Vagina (tissue), 2 donors: ENCODE data around the gene PPFIA1.

Experiments
- POLR2AphosphoS5 ChIP-seq, 2 donors: sonication (generic); formaldehyde crosslinking; IDR thresholded peaks; one replicate each; pipeline ENCODE4 v1.9.0; 2017; ENCODE audit warnings: antibody characterized with exemption in 2 of 2, mild to moderate bottlenecking in 2 of 2, low read depth in 1 of 2; ENCODE audit not compliant: insufficient read depth in 1 of 2
- TF ChIP-seq, protein P1 (sequence below), 3 experiments: fragments of 450-650 bp in 2 of 3; fragments of 200-600 bp in 1 of 3; sonication (generic) in 1 of 3; IDR thresholded peaks; one replicate each; pipeline ENCODE4 v1.5.1; 2017 to 2019; ENCODE audit warnings: antibody characterized with exemption in 3 of 3, mild to moderate bottlenecking in 2 of 3, moderate library complexity in 2 of 3

GRCh38 chr11:70381872-70382861 is 111.7 kb downstream of the PPFIA1 start:
- TF ChIP-seq, protein P1, sequence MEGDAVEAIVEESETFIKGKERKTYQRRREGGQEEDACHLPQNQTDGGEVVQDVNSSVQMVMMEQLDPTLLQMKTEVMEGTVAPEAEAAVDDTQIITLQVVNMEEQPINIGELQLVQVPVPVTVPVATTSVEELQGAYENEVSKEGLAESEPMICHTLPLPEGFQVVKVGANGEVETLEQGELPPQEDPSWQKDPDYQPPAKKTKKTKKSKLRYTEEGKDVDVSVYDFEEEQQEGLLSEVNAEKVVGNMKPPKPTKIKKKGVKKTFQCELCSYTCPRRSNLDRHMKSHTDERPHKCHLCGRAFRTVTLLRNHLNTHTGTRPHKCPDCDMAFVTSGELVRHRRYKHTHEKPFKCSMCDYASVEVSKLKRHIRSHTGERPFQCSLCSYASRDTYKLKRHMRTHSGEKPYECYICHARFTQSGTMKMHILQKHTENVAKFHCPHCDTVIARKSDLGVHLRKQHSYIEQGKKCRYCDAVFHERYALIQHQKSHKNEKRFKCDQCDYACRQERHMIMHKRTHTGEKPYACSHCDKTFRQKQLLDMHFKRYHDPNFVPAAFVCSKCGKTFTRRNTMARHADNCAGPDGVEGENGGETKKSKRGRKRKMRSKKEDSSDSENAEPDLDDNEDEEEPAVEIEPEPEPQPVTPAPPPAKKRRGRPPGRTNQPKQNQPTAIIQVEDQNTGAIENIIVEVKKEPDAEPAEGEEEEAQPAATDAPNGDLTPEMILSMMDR (IDR thresholded peaks at IDR 0.05), result no peak
- TF ChIP-seq POLR2AphosphoS5 (IDR thresholded peaks at IDR 0.05; ENCODE audit: insufficient read depth in 1 of 2, low read depth in 1 of 2), result no peak
